HG03135 (cell line): Measurements from ENCODE around the gene RPS8.
"Not testable (repeated sequence)": the region's sequence is repeated elsewhere in the genome, so short reads cannot be mapped to it uniquely, and the experiment has no call there.

Source experiments
- ATAC-seq: cut with Tn5 transposase; IDR thresholded peaks from one replicate; pipeline ENCODE4 v1.9.1; 2021; ENCODE audit warnings: mild to moderate bottlenecking, moderate library complexity; ENCODE audit not compliant: unreplicated experiment

The RPS8 gene

GRCh38 chr1:44780583-44781121 lies 5.3 kb downstream of the RPS8 start:
- ATAC-seq: no peak

- ATAC-seq: no peak
Observed at GRCh38 chr1:44783697-44784093, 8.4 kb downstream of the RPS8 start.

GRCh38 chr1:44784094-44785028 lies 9.0 kb downstream of the RPS8 start:
- peak; percentile 46 for ATAC-seq

GRCh38 chr1:44785029-44785380 lies 9.7 kb downstream of the RPS8 start:
- no peak for ATAC-seq

- ATAC-seq: no peak
Observed at GRCh38 chr1:44785501-44786137, 10.3 kb downstream of the RPS8 start.

- no peak for ATAC-seq
Observed at GRCh38 chr1:44786138-44786840, 10.9 kb downstream of the RPS8 start.

GRCh38 chr1:44786841-44787426 lies 11.6 kb downstream of the RPS8 start:
- ATAC-seq: no peak

GRCh38 chr1:44787506-44787905 lies 12.2 kb downstream of the RPS8 start:
- no peak for ATAC-seq

- ATAC-seq: no peak
Observed at GRCh38 chr1:44788120-44788860, 12.9 kb downstream of the RPS8 start, which contains the start of gene BEST4. Gene BEST4 (minus strand): TSS chr1:44788170. CDS start chr1:44787705, 465 bp downstream.

GRCh38 chr1:44790968-44791801 lies 15.8 kb downstream of the RPS8 start:
- no peak for ATAC-seq

GRCh38 chr1:44792736-44793502 lies 17.6 kb downstream of the RPS8 start:
- no peak for ATAC-seq

GRCh38 chr1:44797886-44798285 lies 22.5 kb downstream of the RPS8 start:
- ATAC-seq: not testable (repeated sequence)

- no peak for ATAC-seq
Observed at GRCh38 chr1:44798481-44799365, 23.4 kb downstream of the RPS8 start.

- ATAC-seq: peak; percentile 78
Observed at GRCh38 chr1:44799770-44800584, 24.6 kb downstream of the RPS8 start, which contains the start of gene PLK3. Gene PLK3 (plus strand): TSS chr1:44800377. CDS start chr1:44800464, 87 bp downstream.

GRCh38 chr1:44801491-44802305 lies 26.4 kb downstream of the RPS8 start:
- ATAC-seq: no peak
